PC-3 (cell line): ENCODE measurements around the gene OR2B6. TPM values are rescaled to one million over a fixed set of nuclear protein-coding genes. Genes with fewer than 3 reads are reported as not detected.

Experiments used
- ATAC-seq: fragments of 200-7000 bp; cut with Tn5 transposase; 2 replicates; pipeline ENCODE4 v1.9.1; 2020; ENCODE audit warnings: mild to moderate bottlenecking, moderate library complexity
- BruUV-seq: library from RNA; stranded (reverse); fragments of 400-500 nt; replicated peaks from 2 replicates; lab custom pipeline; 2021; lab: Mats Ljungman, UMichigan
- CTCF ChIA-PET: fragments of 300-600 bp; sonication (Branson Sonifier 250); formaldehyde crosslinking; loops from one replicate; lab custom pipeline; 2022; ENCODE audit warnings: antibody characterized with exemption; lab: Charles Lee
- POLR2A ChIA-PET: fragments of 300-600 bp; sonication (Branson Sonifier 250); formaldehyde crosslinking; loops from one replicate; lab custom pipeline; 2022; ENCODE audit warnings: antibody characterized with exemption; ENCODE audit not compliant: unreplicated experiment; lab: Charles Lee
- DNase-seq: peaks from one replicate; pipeline ENCODE4 v3.0.0-alpha.2; 2015
- H2AFZ ChIP-seq: fragments of 300-600 bp; sonication (generic); 2 replicates; pipeline ENCODE4 v1.6.0; 2016; ENCODE audit warnings: antibody characterized with exemption, low read length
- H3F3A ChIP-seq: fragments of 300-600 bp; sonication (generic); one replicate; pipeline ENCODE4 v1.6.0; 2017; ENCODE audit warnings: antibody characterized with exemption, low read length, control low read depth, mild to moderate bottlenecking; ENCODE audit not compliant: unreplicated experiment
- H3K27ac ChIP-seq: fragments of 300-600 bp; sonication (generic); 2 replicates; pipeline ENCODE4 v1.5.1; 2016; ENCODE audit warnings: mild to moderate bottlenecking, low read length
- H3K27me3 ChIP-seq: fragments of 300-600 bp; sonication (generic); 2 replicates; pipeline ENCODE4 v1.6.1; 2016; ENCODE audit warnings: low read length, mixed read lengths
- H3K36me3 ChIP-seq: fragments of 300-600 bp; sonication (generic); 2 replicates; pipeline ENCODE4 v1.6.1; 2016; ENCODE audit warnings: low read depth, mixed run types, low read length, mixed read lengths
- H3K4me1 ChIP-seq: fragments of 300-600 bp; sonication (generic); 2 replicates; pipeline ENCODE4 v1.5.1; 2016; ENCODE audit warnings: low read length; ENCODE audit not compliant: insufficient read depth
- H3K4me2 ChIP-seq: fragments of 300-600 bp; sonication (generic); 2 replicates; pipeline ENCODE4 v1.6.0; 2016; ENCODE audit warnings: low read length
- H3K4me3 ChIP-seq: fragments of 300-600 bp; sonication (generic); 2 replicates; pipeline ENCODE4 v1.5.1; 2016; ENCODE audit warnings: mild to moderate bottlenecking, low read length, mixed read lengths
- H3K79me2 ChIP-seq: fragments of 300-600 bp; sonication (generic); 2 replicates; pipeline ENCODE4 v1.6.1; 2017; ENCODE audit warnings: low read length, mixed read lengths
- H3K9ac ChIP-seq: fragments of 300-600 bp; sonication (generic); 2 replicates; pipeline ENCODE4 v1.6.0; 2016; ENCODE audit warnings: mild to moderate bottlenecking, low read length
- H3K9me2 ChIP-seq: fragments of 300-600 bp; sonication (generic); replicated peaks from 2 replicates; pipeline ENCODE4 v1.6.1; 2016; ENCODE audit warnings: mixed run types, low read length, mixed read lengths
- H3K9me3 ChIP-seq: fragments of 300-600 bp; sonication (generic); 2 replicates; pipeline ENCODE4 v1.6.1; 2016; ENCODE audit warnings: low read length, mixed read lengths
- H4K20me1 ChIP-seq: fragments of 300-600 bp; sonication (generic); 2 replicates; pipeline ENCODE4 v1.6.1; 2016; ENCODE audit warnings: low read length, mixed read lengths
- CTCF ChIP-seq: fragments of 300-600 bp; sonication (generic); conservative IDR thresholded peaks from 2 replicates; pipeline ENCODE4 v1.5.1; 2017; ENCODE audit warnings: antibody characterized with exemption, low read depth, mild to moderate bottlenecking, low read length
- EZH2 ChIP-seq: fragments of 300-600 bp; sonication (generic); IDR thresholded peaks from one replicate; pipeline ENCODE4 v1.6.1; 2017; ENCODE audit warnings: antibody characterized with exemption, mild to moderate bottlenecking, low read length; ENCODE audit not compliant: unreplicated experiment
- EZH2phosphoT487 ChIP-seq: fragments of 300-600 bp; sonication (generic); IDR thresholded peaks from 2 replicates; pipeline ENCODE4 v1.6.1; 2018; ENCODE audit warnings: mild to moderate bottlenecking, antibody characterized with exemption, low read length, borderline replicate concordance
- intact Hi-C: fragments of 100-400 bp; cut with micrococcal nuclease; formaldehyde crosslinking; loops from 2 replicates; pipeline ENCODE4 v1.9.0; 2023
- total RNA-seq: library from RNA; depleted of rRNA; stranded (reverse); fragments of >200 nt; gene quantifications from 2 replicates; pipeline ENCODE4 v1.2.3, GENCODE V29; 2014

The OR2B6 gene
- total RNA-seq, 1 experiment from 2014 or later = not detected

- H3K27me3 ChIP-seq = no peaks in the 10 kb centered on the region
- ATAC-seq = no peak
- no peak overlapping the region for H3K9ac ChIP-seq
- no peaks in the 10 kb centered on the region for H3K79me2 ChIP-seq
- H3F3A ChIP-seq = no peaks in the 10 kb centered on the region
- H3K4me3 ChIP-seq = no peak overlapping the region
- H3K9me3 ChIP-seq = no peaks in the 10 kb centered on the region
- H4K20me1 ChIP-seq = no peaks in the 10 kb centered on the region
- intact Hi-C loops = no loop called here
- no peaks in the 10 kb centered on the region for H3K9me2 ChIP-seq
- no peak overlapping the region for H3K4me2 ChIP-seq
- DNase-seq = no peak
- no peak overlapping the region for H2AFZ ChIP-seq
- TF ChIP-seq CTCF (no peak), EZH2 (no peak), EZH2phosphoT487 (no peak)
- no peaks in the 10 kb centered on the region for H3K36me3 ChIP-seq
- H3K4me1 ChIP-seq = 0 out of 2 replicates have a peak, but pooled peaks cover 3% of the 10 kb centered on the region
- CTCF ChIA-PET = no interaction called here
- POLR2A ChIA-PET = no interaction called here
- no peak overlapping the region for H3K27ac ChIP-seq
- BruUV-seq = no TSS peak
Measured at GRCh38 chr6:27978705-27979104, 21.7 kb downstream of the OR2B6 start.

GRCh38 chr6:27980111-27980510 is 23.1 kb downstream of the OR2B6 start:
- Histone ChIP-seq H3K9me2 (no peaks in the 10 kb centered on the region), H3K4me2 (no peak overlapping the region), H3K27ac (no peak overlapping the region), H3K9me3 (no peaks in the 10 kb centered on the region), H3F3A (no peaks in the 10 kb centered on the region), H3K4me3 (no peak overlapping the region), H4K20me1 (no peaks in the 10 kb centered on the region), H2AFZ (no peak overlapping the region), H3K27me3 (no peaks in the 10 kb centered on the region), H3K79me2 (no peaks in the 10 kb centered on the region), H3K36me3 (no peaks in the 10 kb centered on the region), H3K9ac (no peak overlapping the region), H3K4me1 (0 out of 2 replicates have a peak, but pooled peaks cover 7% of the 10 kb centered on the region)
- DNase-seq (no peak), ATAC-seq (no peak)
- TF ChIP-seq EZH2phosphoT487 = no peak
- TF ChIP-seq EZH2 = no peak
- no peak for TF ChIP-seq CTCF
- ChIA-PET CTCF (no interaction called here), POLR2A (interaction anchor here (0.7 kb wide), 1 partner anchor 102 kb away, joined by 3 read pairs; no protein-coding TSS in a partner anchor)
- intact Hi-C loops = no loop called here
- no TSS peak for BruUV-seq

GRCh38 chr6:27986928-27987725 is 30.1 kb downstream of the OR2B6 start:
- Histone ChIP-seq H3K9me3 (no peaks in the 10 kb centered on the region), H3K9me2 (no peaks in the 10 kb centered on the region), H3K27me3 (no peaks in the 10 kb centered on the region), H3K27ac (no peak overlapping the region), H3F3A (no peaks in the 10 kb centered on the region), H3K4me2 (no peak overlapping the region), H2AFZ (no peak overlapping the region), H3K9ac (no peak overlapping the region), H3K36me3 (no peaks in the 10 kb centered on the region), H3K4me1 (peaks cover 14% of the 10 kb centered on the region; the same call in 1 of the 2 replicates), H3K4me3 (no peak overlapping the region), H3K79me2 (no peaks in the 10 kb centered on the region), H4K20me1 (no peaks in the 10 kb centered on the region)
- CTCF ChIA-PET = no interaction called here
- BruUV-seq = no TSS peak
- intact Hi-C loops = no loop called here
- no peak for TF ChIP-seq CTCF
- TF ChIP-seq EZH2phosphoT487 = no peak
- TF ChIP-seq EZH2 = no peak
- DNase-seq (peak; percentile 46), ATAC-seq (peak; percentile 33; the same call in 1 of the 2 replicates)
- POLR2A ChIA-PET = no interaction called here
